H1 (cell line): ENCODE measurements around the gene PLEKHG5. TPM values are rescaled to one million over a fixed set of nuclear protein-coding genes. Genes with fewer than 3 reads are reported as not detected.

ENCODE experiments used
- CHD1 ChIP-seq: IDR thresholded peaks from 2 replicates; pipeline ENCODE4 v1.6.1; 2012; ENCODE audit warnings: low read depth, low read length, improper control_type of control experiment
- JUN ChIP-seq: IDR thresholded peaks from 2 replicates; pipeline ENCODE4 v1.6.1; 2011; ENCODE audit warnings: low read depth, mild to moderate bottlenecking, improper control_type of control experiment, low read length
- MAFK ChIP-seq: IDR thresholded peaks from 2 replicates; pipeline ENCODE4 v1.6.1; 2012; ENCODE audit warnings: low read depth, mild to moderate bottlenecking, improper control_type of control experiment, low read length
- RNF2 ChIP-seq: fragments of 200-900, 300-1000 bp; sonication (generic); IDR thresholded peaks from 2 replicates; pipeline ENCODE4 v1.7.1; 2016; ENCODE audit warnings: borderline replicate concordance, low read depth, mild to moderate bottlenecking, antibody characterized with exemption, low read length; ENCODE audit not compliant: poor library complexity, severe bottlenecking; ENCODE audit errors: missing control alignments
- polyA plus RNA-seq, 7 experiments: library from polyadenylated mRNA; depleted of rRNA in 3 of 7; stranded (reverse) in 5 of 7; unstranded in 2 of 7; fragments of >200 nt in 5 of 7; fragments of 200-250 nt in 2 of 7; gene quantifications; 1 replicate in 5 of 7; 2 replicates in 1 of 7; 4 replicates in 1 of 7; pipeline versions ENCODE4 v1.2.1 to v1.2.3, GENCODE V29; 2011 to 2013; ENCODE audit warnings: missing spikeins in 2 of 7, mixed read lengths in 2 of 7
- total RNA-seq: library from RNA; stranded (reverse); fragmentation: NEBNext Ultra II Directional; extraction: Animal tissue kit (Norgen Biotek cat#: 25700); gene quantifications from 2 replicates; pipeline ENCODE4 v1.2.1, GENCODE V29; 2021
- TF ChIP-seq, protein P1 (sequence below): fragments of 300-600 bp; sonication (generic); IDR thresholded peaks from 2 replicates; pipeline ENCODE4 v1.7.1; 2012; ENCODE audit warnings: low read length, moderate library complexity, mild to moderate bottlenecking, inconsistent platforms; ENCODE audit not compliant: insufficient replicate concordance
- TF ChIP-seq, protein P2 (sequence below), 3 experiments: IDR thresholded peaks; 1 replicate in 2 of 3; 2 replicates in 1 of 3; pipeline versions ENCODE4 v1.5.1 to v1.6.1; 2011; ENCODE audit warnings: low read length in 3 of 3, mild to moderate bottlenecking in 3 of 3, inconsistent platforms in 2 of 3, low read depth in 1 of 3, moderate library complexity in 1 of 3; ENCODE audit not compliant: insufficient read depth in 1 of 3; ENCODE audit errors: control extremely low read depth in 1 of 3

Gene PLEKHG5
- total and polyA plus RNA-seq, 2 of the 8 experiments (the other 6 are each of a cell fraction or from before 2014, with no cell fraction given): 10.4 to 13.8 TPM

DNA sequence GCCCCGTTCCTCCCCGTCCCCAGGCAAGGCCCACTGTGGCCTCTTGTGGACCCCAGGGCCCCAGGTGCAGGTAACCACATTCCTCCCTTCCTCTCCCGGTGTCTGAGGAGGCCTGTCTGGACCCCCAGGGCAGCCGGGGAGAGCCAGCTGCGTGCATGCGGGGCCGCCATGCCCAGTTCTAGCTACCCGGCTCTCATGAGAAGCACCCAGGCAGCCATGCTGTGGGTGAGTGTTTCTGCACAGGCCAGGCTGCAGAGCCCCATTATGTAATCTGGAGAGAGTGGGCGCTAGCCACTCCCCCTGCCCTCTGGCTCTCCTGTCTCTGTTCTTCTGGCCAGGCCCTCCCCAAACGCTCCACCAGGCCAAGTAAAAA lies 18.4 kb upstream of the PLEKHG5 start (continued):
- TF ChIP-seq, protein P1, sequence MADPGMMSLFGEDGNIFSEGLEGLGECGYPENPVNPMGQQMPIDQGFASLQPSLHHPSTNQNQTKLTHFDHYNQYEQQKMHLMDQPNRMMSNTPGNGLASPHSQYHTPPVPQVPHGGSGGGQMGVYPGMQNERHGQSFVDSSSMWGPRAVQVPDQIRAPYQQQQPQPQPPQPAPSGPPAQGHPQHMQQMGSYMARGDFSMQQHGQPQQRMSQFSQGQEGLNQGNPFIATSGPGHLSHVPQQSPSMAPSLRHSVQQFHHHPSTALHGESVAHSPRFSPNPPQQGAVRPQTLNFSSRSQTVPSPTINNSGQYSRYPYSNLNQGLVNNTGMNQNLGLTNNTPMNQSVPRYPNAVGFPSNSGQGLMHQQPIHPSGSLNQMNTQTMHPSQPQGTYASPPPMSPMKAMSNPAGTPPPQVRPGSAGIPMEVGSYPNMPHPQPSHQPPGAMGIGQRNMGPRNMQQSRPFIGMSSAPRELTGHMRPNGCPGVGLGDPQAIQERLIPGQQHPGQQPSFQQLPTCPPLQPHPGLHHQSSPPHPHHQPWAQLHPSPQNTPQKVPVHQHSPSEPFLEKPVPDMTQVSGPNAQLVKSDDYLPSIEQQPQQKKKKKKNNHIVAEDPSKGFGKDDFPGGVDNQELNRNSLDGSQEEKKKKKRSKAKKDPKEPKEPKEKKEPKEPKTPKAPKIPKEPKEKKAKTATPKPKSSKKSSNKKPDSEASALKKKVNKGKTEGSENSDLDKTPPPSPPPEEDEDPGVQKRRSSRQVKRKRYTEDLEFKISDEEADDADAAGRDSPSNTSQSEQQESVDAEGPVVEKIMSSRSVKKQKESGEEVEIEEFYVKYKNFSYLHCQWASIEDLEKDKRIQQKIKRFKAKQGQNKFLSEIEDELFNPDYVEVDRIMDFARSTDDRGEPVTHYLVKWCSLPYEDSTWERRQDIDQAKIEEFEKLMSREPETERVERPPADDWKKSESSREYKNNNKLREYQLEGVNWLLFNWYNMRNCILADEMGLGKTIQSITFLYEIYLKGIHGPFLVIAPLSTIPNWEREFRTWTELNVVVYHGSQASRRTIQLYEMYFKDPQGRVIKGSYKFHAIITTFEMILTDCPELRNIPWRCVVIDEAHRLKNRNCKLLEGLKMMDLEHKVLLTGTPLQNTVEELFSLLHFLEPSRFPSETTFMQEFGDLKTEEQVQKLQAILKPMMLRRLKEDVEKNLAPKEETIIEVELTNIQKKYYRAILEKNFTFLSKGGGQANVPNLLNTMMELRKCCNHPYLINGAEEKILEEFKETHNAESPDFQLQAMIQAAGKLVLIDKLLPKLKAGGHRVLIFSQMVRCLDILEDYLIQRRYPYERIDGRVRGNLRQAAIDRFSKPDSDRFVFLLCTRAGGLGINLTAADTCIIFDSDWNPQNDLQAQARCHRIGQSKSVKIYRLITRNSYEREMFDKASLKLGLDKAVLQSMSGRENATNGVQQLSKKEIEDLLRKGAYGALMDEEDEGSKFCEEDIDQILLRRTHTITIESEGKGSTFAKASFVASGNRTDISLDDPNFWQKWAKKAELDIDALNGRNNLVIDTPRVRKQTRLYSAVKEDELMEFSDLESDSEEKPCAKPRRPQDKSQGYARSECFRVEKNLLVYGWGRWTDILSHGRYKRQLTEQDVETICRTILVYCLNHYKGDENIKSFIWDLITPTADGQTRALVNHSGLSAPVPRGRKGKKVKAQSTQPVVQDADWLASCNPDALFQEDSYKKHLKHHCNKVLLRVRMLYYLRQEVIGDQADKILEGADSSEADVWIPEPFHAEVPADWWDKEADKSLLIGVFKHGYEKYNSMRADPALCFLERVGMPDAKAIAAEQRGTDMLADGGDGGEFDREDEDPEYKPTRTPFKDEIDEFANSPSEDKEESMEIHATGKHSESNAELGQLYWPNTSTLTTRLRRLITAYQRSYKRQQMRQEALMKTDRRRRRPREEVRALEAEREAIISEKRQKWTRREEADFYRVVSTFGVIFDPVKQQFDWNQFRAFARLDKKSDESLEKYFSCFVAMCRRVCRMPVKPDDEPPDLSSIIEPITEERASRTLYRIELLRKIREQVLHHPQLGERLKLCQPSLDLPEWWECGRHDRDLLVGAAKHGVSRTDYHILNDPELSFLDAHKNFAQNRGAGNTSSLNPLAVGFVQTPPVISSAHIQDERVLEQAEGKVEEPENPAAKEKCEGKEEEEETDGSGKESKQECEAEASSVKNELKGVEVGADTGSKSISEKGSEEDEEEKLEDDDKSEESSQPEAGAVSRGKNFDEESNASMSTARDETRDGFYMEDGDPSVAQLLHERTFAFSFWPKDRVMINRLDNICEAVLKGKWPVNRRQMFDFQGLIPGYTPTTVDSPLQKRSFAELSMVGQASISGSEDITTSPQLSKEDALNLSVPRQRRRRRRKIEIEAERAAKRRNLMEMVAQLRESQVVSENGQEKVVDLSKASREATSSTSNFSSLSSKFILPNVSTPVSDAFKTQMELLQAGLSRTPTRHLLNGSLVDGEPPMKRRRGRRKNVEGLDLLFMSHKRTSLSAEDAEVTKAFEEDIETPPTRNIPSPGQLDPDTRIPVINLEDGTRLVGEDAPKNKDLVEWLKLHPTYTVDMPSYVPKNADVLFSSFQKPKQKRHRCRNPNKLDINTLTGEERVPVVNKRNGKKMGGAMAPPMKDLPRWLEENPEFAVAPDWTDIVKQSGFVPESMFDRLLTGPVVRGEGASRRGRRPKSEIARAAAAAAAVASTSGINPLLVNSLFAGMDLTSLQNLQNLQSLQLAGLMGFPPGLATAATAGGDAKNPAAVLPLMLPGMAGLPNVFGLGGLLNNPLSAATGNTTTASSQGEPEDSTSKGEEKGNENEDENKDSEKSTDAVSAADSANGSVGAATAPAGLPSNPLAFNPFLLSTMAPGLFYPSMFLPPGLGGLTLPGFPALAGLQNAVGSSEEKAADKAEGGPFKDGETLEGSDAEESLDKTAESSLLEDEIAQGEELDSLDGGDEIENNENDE: no peak
- TF ChIP-seq JUN (no peak), RNF2 (no peak), CHD1 (no peak), MAFK (no peak)
- TF ChIP-seq, protein P2, sequence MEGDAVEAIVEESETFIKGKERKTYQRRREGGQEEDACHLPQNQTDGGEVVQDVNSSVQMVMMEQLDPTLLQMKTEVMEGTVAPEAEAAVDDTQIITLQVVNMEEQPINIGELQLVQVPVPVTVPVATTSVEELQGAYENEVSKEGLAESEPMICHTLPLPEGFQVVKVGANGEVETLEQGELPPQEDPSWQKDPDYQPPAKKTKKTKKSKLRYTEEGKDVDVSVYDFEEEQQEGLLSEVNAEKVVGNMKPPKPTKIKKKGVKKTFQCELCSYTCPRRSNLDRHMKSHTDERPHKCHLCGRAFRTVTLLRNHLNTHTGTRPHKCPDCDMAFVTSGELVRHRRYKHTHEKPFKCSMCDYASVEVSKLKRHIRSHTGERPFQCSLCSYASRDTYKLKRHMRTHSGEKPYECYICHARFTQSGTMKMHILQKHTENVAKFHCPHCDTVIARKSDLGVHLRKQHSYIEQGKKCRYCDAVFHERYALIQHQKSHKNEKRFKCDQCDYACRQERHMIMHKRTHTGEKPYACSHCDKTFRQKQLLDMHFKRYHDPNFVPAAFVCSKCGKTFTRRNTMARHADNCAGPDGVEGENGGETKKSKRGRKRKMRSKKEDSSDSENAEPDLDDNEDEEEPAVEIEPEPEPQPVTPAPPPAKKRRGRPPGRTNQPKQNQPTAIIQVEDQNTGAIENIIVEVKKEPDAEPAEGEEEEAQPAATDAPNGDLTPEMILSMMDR (IDR thresholded peaks at IDR 0.05; ENCODE audit: control extremely low read depth in 1 of 3, insufficient read depth in 1 of 3, low read depth in 1 of 3, low read length in 3 of 3): no peak
